ENCODE data around the gene FKRP.

- TF ChIP-seq POLR2AphosphoS2 (conservative IDR thresholded peaks at IDR 0.05; ENCODE audit: low read length) (no peak), CTCF (IDR thresholded peaks at IDR 0.05) (no peak)
Measured at GRCh38 chr19:46724468-46724867, 21.4 kb upstream of the FKRP start.

Data from A549 (cell line).